NCI-H1092 treated with DMSO at 0.1 percent for 48 hours (cell line): ENCODE results near the gene RITA1.
"Not testable (repeated sequence)": the region's sequence is repeated elsewhere in the genome, so short reads cannot be mapped to it uniquely, and the experiment has no call there.

Source experiments
- DNase-seq: peaks from one replicate; lab custom pipeline; 2025; lab: John Stamatoyannopoulos, UW

Gene RITA1

GRCh38 chr12:113203852-113204760 is 18.6 kb downstream of the RITA1 start:
- no peak for DNase-seq

DNA sequence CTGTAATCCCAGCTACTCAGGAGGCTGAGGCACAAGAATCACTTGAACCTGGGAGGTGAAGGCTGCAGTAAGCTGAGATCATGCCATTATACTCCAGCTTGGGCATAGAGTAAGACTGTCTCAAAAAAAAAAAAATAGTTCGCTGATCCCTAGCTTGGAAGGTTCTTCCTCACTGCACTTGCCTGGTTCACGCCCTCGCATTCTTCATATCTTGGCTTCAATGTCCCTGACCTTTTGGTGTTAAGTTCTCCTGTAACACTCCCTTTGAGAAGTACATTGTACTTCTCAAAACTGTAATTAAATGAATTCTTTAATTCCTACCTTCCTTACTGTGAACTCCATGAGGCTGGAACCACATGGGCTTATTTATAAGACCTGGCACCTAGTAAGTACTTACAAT is 19.3 kb downstream of the RITA1 start:
- no peak for DNase-seq

DNA sequence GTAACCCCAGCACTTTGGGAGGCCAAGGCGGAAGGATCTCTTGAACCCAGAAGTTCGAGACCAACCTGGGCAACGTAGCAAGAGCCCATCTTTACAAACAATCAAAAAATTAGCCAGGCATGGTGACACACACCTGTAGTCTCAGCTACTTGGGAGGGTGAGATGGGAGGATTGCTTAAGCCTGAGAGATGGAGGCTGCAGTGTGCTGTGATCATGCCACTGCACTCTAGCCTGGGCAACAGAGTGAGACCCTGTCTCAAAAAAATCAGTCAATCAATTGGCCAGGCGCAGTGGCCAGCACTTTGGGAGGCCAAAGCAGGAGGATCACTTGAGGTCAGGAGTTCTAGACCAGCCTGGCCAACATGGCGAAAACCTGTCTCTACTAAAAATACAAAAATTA is 21.3 kb downstream of the RITA1 start:
- DNase-seq: not testable (repeated sequence)

- DNase-seq: no peak
Observed at GRCh38 chr12:113207613-113208040, 22.1 kb downstream of the RITA1 start.

- no peak for DNase-seq
Observed at GRCh38 chr12:113208041-113208934, 22.8 kb downstream of the RITA1 start.

DNA sequence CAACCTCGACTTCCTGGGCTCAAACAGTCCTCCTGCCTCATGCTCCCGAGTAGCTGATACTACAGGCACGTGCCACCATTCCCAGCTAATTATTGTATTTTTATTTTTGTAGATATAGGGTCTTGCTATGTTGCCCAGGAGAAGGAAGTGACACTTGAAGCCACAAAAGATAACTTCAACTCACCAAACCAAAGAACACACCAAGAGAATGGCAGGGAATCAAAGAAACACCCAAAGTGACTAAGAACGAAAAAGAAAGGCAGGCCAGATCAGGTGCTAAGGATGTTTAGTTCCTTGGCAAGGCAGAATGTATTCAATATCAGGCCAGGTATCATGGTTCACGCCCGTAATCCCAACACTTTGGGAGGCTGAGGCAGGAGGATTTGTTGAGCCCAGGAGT is 25.6 kb downstream of the RITA1 start:
- DNase-seq: no peak

- no peak for DNase-seq
Observed at GRCh38 chr12:113214895-113215400, 29.4 kb downstream of the RITA1 start.

GRCh38 chr12:113216027-113216426 is 30.5 kb downstream of the RITA1 start:
- no peak for DNase-seq

DNA sequence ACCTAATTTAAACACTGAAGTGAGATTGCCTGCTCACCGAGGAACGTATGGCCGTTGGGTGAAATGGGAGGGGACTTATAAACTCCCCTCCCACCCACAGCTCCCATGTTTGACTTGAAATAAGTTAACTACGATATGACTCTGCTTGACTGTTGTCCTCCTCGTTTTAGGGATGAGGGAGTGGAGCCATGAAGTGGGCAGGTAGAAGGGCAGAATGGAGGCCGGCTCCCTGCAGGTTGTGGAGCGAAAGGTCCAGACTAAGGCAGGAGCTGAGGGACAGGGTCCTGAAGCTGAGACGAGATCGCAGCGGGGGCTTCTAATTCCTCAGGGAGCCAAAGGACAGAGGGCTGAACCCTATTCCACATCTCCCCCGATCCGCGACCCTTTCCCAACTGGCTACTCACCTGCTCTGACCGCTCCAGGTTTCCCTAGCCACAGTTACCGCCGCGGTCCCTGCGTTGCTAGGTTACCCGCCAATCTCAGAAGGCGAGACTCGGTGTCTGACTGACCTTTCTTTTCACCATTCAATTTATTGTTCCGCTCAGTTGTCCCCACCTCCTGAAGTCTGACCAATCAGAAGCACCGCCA is 35.2 kb downstream of the RITA1 start:
- DNase-seq: no peak

DNA sequence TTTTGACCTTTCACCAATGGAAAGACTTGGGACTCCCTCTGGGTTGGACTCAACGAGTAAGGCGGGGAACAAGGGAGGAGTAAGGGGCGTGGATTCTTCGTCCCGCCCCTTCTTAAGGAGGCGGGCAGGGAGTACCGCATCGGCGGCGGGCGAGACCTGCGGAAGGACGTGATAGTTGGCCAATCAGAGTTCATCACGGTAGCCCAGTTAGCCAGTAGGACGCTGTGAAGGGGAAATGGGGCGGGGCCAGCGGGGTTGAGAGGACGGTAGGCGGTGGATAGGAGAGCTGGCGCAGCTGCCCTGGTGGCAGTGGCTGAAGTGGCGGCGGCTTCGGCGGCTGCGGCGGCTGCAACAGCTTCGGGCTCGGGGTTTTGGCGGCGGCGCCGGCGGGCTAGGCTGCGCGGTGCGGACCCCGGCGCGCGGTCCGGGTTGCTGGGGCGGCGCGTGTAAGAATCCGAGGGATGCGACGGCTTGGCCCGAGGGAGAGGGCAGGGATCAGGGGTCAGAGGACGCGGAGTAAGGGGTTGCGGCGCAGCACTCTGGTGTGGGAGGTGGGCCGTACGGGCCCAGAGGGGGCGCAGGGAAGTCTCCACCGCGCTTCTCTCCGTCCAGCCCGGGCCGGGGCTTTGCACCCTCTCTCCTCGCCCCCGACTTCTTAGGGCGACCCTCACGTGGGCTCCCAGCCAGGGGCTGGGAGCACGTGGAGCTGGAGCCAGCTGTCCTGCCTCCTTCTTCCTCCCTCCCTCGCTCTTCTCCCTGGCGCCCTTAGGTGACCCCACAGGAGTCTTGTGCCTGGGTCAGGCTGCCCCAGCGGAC is 35.9 kb downstream of the RITA1 start, which contains the start of gene TPCN1:
TSS of gene TPCN1 (plus strand) at position 284 of the 816 bp plus-strand sequence. CDS start 5,389 bp downstream, outside the sequence.
- DNase-seq: peak; percentile 100

- DNase-seq: peak; percentile 33
Observed at GRCh38 chr12:113221997-113222729, 36.6 kb downstream of the RITA1 start.

DNA sequence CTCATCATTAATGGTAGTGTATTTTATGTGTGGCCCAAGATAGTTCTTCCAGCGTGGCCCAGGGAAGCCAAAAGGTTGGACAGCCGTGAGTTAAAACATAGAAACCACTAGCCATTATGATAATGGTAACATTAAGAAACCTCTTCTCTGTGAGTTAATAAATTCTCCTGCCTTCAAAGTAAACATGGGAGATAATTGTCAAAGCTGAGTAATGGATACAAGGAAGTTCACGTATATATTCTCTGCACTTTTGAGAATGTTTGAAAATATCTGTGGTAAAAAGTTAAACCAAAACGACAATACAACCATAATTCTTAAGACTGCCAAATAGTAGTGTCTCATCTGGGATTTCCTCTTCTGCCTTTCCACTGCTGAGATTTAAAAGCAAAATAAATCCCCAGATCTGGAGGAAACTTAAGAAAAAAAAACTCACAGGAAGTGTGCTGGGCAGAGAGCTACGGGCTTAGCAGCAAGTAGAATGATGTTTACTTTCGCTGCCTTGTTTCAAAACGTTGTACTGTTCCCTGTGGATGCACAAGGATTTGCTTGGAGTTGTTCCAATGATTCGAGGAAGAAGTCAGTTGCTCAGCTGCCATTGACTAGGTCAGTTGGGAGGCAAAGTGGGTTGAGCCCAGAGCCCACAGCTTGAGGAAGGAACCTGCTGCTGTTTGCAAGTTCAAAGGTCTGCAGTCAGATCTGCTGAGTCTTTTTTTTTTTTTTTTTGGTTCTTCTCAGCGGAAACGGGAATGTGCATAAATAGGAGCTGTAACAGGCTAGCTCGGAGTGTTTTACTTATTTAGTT is 37.4 kb downstream of the RITA1 start:
- peak; percentile 78 for DNase-seq

GRCh38 chr12:113224955-113225354 is 39.4 kb downstream of the RITA1 start:
- no peak for DNase-seq

GRCh38 chr12:113226696-113227568 is 41.4 kb downstream of the RITA1 start:
- no peak for DNase-seq

GRCh38 chr12:113227686-113228391 is 42.3 kb downstream of the RITA1 start:
- DNase-seq: no peak

GRCh38 chr12:113228394-113229028 is 43.0 kb downstream of the RITA1 start:
- DNase-seq: no peak
